ENCODE measurements around the gene SUMO3.
"Not testable (repeated sequence)": the region's sequence is repeated elsewhere in the genome, so short reads cannot be mapped to it uniquely, and the experiment has no call there.

SUMO3 gene

DNA sequence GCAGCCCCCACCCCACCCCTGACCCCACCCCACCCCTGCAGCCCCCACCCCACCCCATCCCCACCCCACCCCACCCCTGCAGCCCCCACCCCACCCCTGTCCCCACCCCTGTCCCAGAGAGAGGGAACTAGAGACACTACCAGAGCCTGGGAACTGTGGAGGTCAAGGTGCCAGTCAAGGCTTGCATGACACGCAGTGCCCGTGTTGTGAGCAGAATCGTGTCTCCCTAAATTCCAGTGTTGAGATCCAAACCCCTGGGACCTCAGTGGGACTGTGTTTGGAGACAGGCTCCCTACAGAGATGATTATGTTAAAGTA, 18.4 kb upstream of the SUMO3 start:
- TF ChIP-seq, protein P1, sequence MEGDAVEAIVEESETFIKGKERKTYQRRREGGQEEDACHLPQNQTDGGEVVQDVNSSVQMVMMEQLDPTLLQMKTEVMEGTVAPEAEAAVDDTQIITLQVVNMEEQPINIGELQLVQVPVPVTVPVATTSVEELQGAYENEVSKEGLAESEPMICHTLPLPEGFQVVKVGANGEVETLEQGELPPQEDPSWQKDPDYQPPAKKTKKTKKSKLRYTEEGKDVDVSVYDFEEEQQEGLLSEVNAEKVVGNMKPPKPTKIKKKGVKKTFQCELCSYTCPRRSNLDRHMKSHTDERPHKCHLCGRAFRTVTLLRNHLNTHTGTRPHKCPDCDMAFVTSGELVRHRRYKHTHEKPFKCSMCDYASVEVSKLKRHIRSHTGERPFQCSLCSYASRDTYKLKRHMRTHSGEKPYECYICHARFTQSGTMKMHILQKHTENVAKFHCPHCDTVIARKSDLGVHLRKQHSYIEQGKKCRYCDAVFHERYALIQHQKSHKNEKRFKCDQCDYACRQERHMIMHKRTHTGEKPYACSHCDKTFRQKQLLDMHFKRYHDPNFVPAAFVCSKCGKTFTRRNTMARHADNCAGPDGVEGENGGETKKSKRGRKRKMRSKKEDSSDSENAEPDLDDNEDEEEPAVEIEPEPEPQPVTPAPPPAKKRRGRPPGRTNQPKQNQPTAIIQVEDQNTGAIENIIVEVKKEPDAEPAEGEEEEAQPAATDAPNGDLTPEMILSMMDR (IDR thresholded peaks at IDR 0.05; ENCODE audit: low read depth, low read length, missing control alignments): no peak
- no peak overlapping the region for H3K4me3 ChIP-seq (ENCODE audit: low read depth, low read length)
- in situ Hi-C loops (cut with HindIII; ENCODE audit: low sequenced_read_pairs): no loop called here
- DNase-seq (ENCODE audit: low read depth): no peak

DNA sequence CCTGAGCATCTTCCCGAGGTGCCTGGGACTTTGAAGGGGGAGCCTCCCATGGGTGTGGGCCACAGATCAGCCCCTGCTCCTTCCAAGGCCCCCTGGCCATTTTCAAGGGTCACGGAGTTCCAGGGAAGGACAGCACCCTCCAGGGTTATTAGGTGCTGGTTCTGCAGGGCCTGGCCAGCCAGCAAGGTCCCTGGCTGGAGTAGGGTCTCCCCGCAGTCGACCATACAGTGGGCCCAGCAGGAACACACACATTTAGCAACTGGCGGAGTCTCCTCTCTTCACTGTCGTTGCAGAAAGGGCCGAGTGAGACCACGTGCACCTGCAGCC, 17.7 kb upstream of the SUMO3 start:
- no peak overlapping the region for H3K4me3 ChIP-seq (ENCODE audit: low read depth, low read length)
- DNase-seq (ENCODE audit: low read depth): no peak
- TF ChIP-seq, protein P1 (IDR thresholded peaks at IDR 0.05; ENCODE audit: low read depth, low read length, missing control alignments): no peak
- in situ Hi-C loops (cut with HindIII; ENCODE audit: low sequenced_read_pairs): no loop called here

DNA sequence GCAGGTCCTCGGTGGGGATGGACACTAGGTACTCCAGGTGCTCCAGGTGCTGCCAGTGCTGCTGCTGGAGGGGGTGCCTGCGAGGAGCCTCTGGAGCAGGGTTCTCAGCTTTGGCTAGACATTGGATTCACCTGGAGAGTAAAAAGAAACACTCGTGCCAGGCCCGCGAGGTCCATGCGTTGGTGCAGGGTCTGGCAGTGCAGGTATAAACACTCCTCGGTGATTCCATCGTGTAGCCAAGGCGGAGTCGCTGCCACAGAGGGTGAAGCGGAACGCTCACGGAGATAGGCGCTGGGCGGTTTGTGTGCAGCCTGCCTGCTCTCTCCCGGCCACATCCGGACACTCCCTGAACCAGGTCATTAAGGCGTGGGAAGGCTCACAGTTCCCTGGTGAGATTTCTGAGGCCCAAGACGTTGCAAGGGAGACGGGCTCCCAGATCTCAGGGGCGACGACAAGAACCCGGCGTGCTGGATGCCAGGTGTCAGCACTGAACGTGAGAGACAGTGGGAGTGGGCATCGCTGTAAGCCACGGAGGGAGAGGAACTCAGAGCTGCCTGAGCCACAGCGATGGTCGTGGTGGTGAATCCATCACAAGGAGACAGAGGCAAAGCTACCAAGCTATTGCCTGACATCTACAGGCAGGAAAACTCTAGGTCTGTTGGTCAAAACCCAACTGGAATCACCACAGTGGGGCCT, 17.2 kb upstream of the SUMO3 start:
- no peak overlapping the region for H3K4me3 ChIP-seq (ENCODE audit: low read depth, low read length)
- no peak for DNase-seq (ENCODE audit: low read depth)
- TF ChIP-seq, protein P1 (IDR thresholded peaks at IDR 0.05; ENCODE audit: low read depth, low read length, missing control alignments): no peak
- in situ Hi-C loops (cut with HindIII; ENCODE audit: low sequenced_read_pairs): no loop called here

DNA sequence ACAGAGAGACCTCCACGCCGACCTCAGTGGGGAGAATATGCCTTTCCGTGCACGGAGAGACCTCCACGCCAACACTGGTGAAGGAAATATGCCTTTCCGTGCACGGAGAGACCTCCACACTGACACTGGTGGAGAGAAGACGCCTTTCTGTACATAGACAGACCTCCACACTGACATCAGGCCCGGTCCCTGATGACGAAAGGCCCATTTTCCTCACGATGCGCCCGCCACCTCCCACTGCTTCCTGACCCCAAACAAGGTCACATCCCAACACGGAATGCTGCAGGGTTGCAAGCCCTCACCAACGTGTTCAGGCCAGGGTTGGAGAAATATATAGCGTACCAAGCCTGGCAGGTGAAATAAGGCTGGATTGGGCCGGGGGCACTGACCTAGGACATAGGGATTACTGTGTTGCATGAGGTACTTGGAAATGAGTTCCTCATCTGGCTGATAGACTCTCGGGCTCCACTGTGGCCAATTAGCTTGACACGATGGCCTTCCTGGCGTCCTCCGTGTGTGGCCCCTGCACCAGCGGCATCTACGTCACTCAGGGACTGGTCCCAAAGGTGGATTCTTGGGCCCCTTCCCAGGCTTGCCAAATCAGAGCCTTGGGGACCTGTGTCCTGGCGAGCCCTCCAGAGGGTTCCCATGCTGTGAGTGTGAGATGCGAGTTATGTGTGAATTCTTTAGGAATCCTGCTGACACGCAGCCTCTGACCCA, 16.5 kb upstream of the SUMO3 start:
- in situ Hi-C loops (cut with HindIII; ENCODE audit: low sequenced_read_pairs): no loop called here
- H3K4me3 ChIP-seq (ENCODE audit: low read depth, low read length): no peak overlapping the region
- DNase-seq (ENCODE audit: low read depth): no peak
- TF ChIP-seq, protein P1 (IDR thresholded peaks at IDR 0.05; ENCODE audit: low read depth, low read length, missing control alignments): no peak

DNA sequence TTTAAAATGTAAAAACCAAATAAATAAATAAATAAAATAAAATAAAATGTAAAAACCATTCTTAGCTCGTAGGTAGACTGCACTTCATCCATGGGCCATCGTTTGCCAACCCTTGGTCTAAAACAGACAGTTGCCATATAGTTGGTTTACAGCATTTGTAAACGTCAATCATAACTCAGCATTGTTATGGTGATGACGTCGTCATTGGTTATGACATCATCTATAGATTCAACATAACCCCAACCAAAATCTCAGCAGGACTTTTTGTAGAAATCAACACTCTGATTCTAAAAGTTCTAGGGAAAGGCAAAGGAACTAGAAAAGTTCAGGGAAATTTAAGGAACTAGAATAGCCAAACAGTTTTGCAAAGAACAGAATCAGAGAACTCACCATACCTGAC, 15.8 kb upstream of the SUMO3 start:
- H3K4me3 ChIP-seq (ENCODE audit: low read depth, low read length): no peak overlapping the region
- DNase-seq (ENCODE audit: low read depth): no peak
- TF ChIP-seq, protein P1 (IDR thresholded peaks at IDR 0.05; ENCODE audit: low read depth, low read length, missing control alignments): no peak
- in situ Hi-C loops (cut with HindIII; ENCODE audit: low sequenced_read_pairs): no loop called here

DNA sequence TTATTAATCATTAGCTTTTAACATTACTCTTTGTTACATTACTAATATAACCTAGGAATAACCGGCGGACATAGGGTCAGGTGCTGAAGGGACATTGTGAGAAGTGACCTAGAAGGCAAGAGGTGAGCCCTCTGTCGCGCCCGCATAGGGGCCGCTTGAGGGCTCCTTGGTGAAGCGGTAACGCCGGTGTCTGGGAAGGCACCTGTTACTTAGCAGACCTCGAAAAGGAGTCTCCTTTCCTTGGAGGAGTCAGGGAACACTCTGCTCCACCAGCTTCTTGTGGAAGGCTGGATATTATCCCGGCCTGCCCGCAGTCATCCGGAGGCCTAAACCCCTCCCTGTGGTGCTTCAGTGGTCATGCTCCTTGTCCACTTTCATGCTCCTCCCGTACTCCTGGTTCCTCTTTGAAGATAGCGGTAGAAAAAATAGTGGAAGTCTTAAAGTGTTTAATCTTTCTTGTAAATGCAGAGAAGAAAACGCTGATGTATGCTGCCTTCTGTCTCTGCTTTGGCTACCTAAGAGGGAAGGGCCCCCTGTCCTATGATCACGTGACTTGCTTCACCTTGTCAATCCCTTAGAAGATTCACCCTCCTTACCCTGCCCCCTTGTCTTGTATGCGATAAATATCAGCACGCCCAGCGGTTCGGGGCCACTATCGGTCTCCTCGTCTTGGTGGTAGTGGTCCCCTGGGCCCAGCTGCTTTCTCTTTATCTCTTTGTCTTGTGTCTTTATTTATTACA, 14.8 kb upstream of the SUMO3 start:
- DNase-seq (ENCODE audit: low read depth); in situ Hi-C loops (cut with HindIII; ENCODE audit: low sequenced_read_pairs); H3K4me3 ChIP-seq (ENCODE audit: low read depth, low read length): not testable (repeated sequence)
